GM18868 (cell line): ENCODE results near the gene LY6G6D.

Experiments used
- ATAC-seq: cut with Tn5 transposase; IDR thresholded peaks from one replicate; pipeline ENCODE4 v1.9.1; 2021; ENCODE audit warnings: mild to moderate bottlenecking, moderate library complexity; ENCODE audit not compliant: unreplicated experiment

Gene LY6G6D

GRCh38 chr6:31715022-31715958 is at the start of gene LY6G6D:
Gene LY6G6D (plus strand): TSS chr6:31715348. CDS start chr6:31715356, 8 bp downstream.
- ATAC-seq = no peak

- peak; percentile 74 for ATAC-seq
Observed at GRCh38 chr6:31665501-31666336, 49.4 kb upstream of the LY6G6D start, which contains the start of gene CSNK2B. Gene CSNK2B (plus strand): TSS chr6:31666080. CDS start chr6:31666832, 752 bp downstream.

DNA sequence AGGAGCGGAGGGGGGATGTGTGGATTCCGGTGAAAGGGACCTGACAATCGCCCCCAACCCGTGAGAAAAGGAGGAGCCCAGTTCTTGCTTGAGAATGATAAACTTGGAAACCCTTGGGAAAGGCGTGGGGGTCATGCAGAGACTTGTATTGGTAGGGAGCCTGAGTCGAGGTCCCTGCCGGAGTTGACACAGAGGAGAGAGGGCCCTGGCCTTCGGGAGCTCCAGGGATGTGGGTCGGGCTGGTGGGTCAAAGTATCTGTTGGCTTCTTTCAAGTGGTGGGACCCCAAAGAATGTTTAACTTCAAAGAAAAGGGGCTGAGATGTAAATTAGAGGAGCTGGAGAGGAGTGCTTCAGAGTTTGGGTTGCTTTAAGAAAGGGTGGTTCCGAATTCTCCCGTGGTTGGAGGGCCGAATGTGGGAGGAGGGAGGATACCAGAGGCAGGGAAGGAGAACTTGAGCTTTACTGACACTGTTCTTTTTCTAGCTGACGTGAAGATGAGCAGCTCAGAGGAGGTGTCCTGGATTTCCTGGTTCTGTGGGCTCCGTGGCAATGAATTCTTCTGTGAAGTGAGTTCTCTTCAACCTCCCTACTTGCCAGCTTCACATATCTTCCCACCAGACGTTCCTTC is 48.7 kb upstream of the LY6G6D start:
- ATAC-seq = no peak

GRCh38 chr6:31669676-31670075 is 45.5 kb upstream of the LY6G6D start, which contains the start of gene LY6G5B:
Gene LY6G5B (plus strand): TSS chr6:31669976. CDS start chr6:31670951, 975 bp downstream.
- no peak for ATAC-seq

- no peak for ATAC-seq
Observed at GRCh38 chr6:31676322-31676903, 38.7 kb upstream of the LY6G6D start.

DNA sequence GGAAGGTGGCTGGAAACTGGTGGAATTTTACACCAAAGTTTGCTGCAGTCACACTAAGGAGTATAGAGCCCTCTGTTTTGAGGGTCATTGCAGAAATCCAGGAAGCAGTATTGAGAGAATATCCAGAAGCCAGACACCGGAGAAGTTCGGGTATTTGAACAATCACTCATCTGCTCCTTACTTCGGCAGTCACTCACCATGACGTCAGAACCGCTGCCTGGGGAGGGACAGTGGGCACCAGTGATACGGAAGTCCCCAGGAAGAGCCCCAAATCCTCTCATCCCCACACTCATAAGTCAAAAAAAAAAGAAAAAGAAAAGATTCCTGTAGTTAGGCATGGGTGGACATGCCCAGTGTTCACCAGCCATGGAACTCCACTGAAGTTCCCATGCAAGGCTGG is 38.2 kb upstream of the LY6G6D start:
- ATAC-seq = no peak

GRCh38 chr6:31677955-31678354 is 37.2 kb upstream of the LY6G6D start:
- ATAC-seq = no peak

- no peak for ATAC-seq
Observed at GRCh38 chr6:31680226-31681134, 34.7 kb upstream of the LY6G6D start, which contains the start of gene LY6G5C. Gene LY6G5C (minus strand): TSS chr6:31681067. CDS start chr6:31680373, 694 bp downstream.

GRCh38 chr6:31681135-31681671 is 33.9 kb upstream of the LY6G6D start:
- no peak for ATAC-seq

GRCh38 chr6:31683591-31683990 is 31.6 kb upstream of the LY6G6D start:
- ATAC-seq = no peak

- no peak for ATAC-seq
Observed at GRCh38 chr6:31686483-31686882, 28.7 kb upstream of the LY6G6D start.

DNA sequence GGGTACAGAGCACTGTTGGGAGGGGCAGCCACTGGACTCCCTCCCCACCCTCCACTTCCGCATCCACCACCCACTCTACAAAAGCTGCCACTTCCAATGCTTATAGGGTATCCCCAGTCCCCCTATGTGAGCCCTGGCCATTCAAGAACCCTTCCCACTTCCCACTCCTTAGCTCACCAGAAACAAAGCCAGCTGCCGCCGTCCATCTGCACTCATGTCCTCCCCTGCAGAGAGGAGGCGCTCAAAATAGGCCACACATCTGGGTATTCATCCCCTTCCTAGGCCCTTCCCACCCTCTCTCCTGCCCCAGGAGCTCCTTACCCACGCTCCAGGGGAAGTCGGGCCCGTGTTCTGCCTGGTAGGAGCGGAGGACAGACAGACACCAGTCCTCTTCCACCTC is 27.8 kb upstream of the LY6G6D start:
- ATAC-seq = no peak

- ATAC-seq = no peak
Observed at GRCh38 chr6:31687860-31688693, 27.1 kb upstream of the LY6G6D start.

- no peak for ATAC-seq
Observed at GRCh38 chr6:31689249-31690110, 25.7 kb upstream of the LY6G6D start.

GRCh38 chr6:31690231-31691077 is 24.7 kb upstream of the LY6G6D start:
- ATAC-seq = no peak

GRCh38 chr6:31691078-31691463 is 24.1 kb upstream of the LY6G6D start:
- ATAC-seq = no peak
